K562 (cell line): ENCODE measurements around the gene HMGN2. TPM values are rescaled to one million over a fixed set of nuclear protein-coding genes. Genes with fewer than 3 reads are reported as not detected.

Experiments used
- BDP1 ChIP-seq: IDR thresholded peaks from 3 replicates; pipeline ENCODE4 v1.6.1; 2011; ENCODE audit not compliant: insufficient read length, insufficient read depth
- CEBPB ChIP-seq: fragments of 450-650 bp; IDR thresholded peaks from 2 replicates; pipeline ENCODE4 v1.6.1; 2016; ENCODE audit warnings: missing genetic modification characterization, missing compliant biosample characterization
- ELK1 ChIP-seq: sonication (generic); formaldehyde crosslinking; IDR thresholded peaks from 2 replicates; pipeline ENCODE4 v1.8.1; 2022; ENCODE audit warnings: missing genetic modification reagents
- GMEB1 ChIP-seq: fragments of 250-450 bp; sonication (Bioruptor Pico); IDR thresholded peaks from 2 replicates; pipeline ENCODE4 v1.4.0; 2020; ENCODE audit warnings: mild to moderate bottlenecking
- HLTF ChIP-seq: fragments of 450-650 bp; IDR thresholded peaks from 2 replicates; pipeline ENCODE4 v1.6.1; 2016
- HMGN3 ChIP-seq: IDR thresholded peaks from 2 replicates; pipeline ENCODE4 v1.6.1; 2011; ENCODE audit warnings: borderline replicate concordance, low read depth, mild to moderate bottlenecking, mixed read lengths, low read length; ENCODE audit not compliant: insufficient read length; ENCODE audit errors: extremely low read depth
- MCM3 ChIP-seq: fragments of 450-650 bp; IDR thresholded peaks from 2 replicates; pipeline ENCODE4 v1.6.1; 2016
- MEIS2 ChIP-seq: fragments of 450-650 bp; IDR thresholded peaks from 2 replicates; pipeline ENCODE4 v1.6.1; 2014; ENCODE audit warnings: mild to moderate bottlenecking; ENCODE audit not compliant: partially characterized antibody
- NR2C2 ChIP-seq, 2 experiments: fragments of 200-800 bp in 1 of 2; sonication (Bioruptor generic) in 1 of 2; sonication (generic) in 1 of 2; formaldehyde crosslinking in 1 of 2; IDR thresholded peaks; 2 replicates each; pipeline versions ENCODE4 v1.6.1 to v1.8.0; 2016 to 2022; ENCODE audit warnings: mild to moderate bottlenecking in 1 of 2, missing compliant biosample characterization in 1 of 2, missing genetic modification characterization in 1 of 2, missing genetic modification reagents in 1 of 2
- POLR2H ChIP-seq: IDR thresholded peaks from 2 replicates; pipeline ENCODE4 v1.6.1; 2016; ENCODE audit warnings: missing genetic modification characterization, low read depth, mild to moderate bottlenecking, control low read depth, missing compliant biosample characterization, moderate library complexity
- SIX5 ChIP-seq, 2 experiments: IDR thresholded peaks; 2 replicates each; pipeline ENCODE4 v1.6.1; 2011; ENCODE audit warnings: low read length in 2 of 2, borderline replicate concordance in 1 of 2, low read depth in 1 of 2, mild to moderate bottlenecking in 1 of 2, moderate library complexity in 1 of 2; ENCODE audit not compliant: insufficient read depth in 1 of 2
- SMARCC2 ChIP-seq: fragments of 450-650 bp; IDR thresholded peaks from 2 replicates; pipeline ENCODE4 v1.6.1; 2017; ENCODE audit warnings: antibody characterized with exemption, moderate library complexity, mild to moderate bottlenecking, low read depth
- ZBTB17 ChIP-seq: fragments of 450-650 bp; formaldehyde crosslinking; IDR thresholded peaks from 2 replicates; pipeline ENCODE4 v1.4.0; 2020; ENCODE audit warnings: mild to moderate bottlenecking
- ZFP30 ChIP-seq: fragments of 250-450 bp; sonication (Bioruptor Pico); IDR thresholded peaks from 2 replicates; pipeline ENCODE4 v1.8.0; 2022; ENCODE audit warnings: moderate library complexity, mild to moderate bottlenecking, inconsistent platforms, borderline replicate concordance
- ZNF133 ChIP-seq: fragments of 250-450 bp; sonication (Bioruptor Pico); IDR thresholded peaks from 2 replicates; pipeline ENCODE4 v1.4.0; 2020; ENCODE audit warnings: mild to moderate bottlenecking
- ZNF398 ChIP-seq: fragments of 250-450 bp; sonication (Bioruptor Pico); IDR thresholded peaks from 2 replicates; pipeline ENCODE4 v1.8.0; 2021; ENCODE audit warnings: moderate library complexity, mild to moderate bottlenecking, inconsistent platforms
- ZNF445 ChIP-seq: fragments of 250-450 bp; sonication (Bioruptor Pico); IDR thresholded peaks from 2 replicates; pipeline ENCODE4 v1.4.0; 2020; ENCODE audit warnings: low read depth, mild to moderate bottlenecking, moderate library complexity
- ZNF609 ChIP-seq: sonication (generic); formaldehyde crosslinking; IDR thresholded peaks from 2 replicates; pipeline ENCODE4 v1.8.1; 2023; ENCODE audit warnings: missing genetic modification reagents, mild to moderate bottlenecking, borderline replicate concordance
- polyA plus RNA-seq, 8 experiments: library from polyadenylated mRNA; depleted of rRNA in 4 of 8; stranded (reverse) in 5 of 8; unstranded in 3 of 8; fragments of >200 nt; fragmentation: Nextera tagmentation in 2 of 8; fragmentation: Illumina TruSeq in 1 of 8; extraction: Ambion mirVana in 2 of 8; extraction: Trizol in 1 of 8; gene quantifications; 2 replicates each; pipeline versions ENCODE4 v1.2.1 to v1.2.3, GENCODE V29; 2011 to 2014; ENCODE audit warnings: inconsistent platforms in 1 of 8, missing spikeins in 1 of 8
- total RNA-seq, 7 experiments: library from RNA; depleted of rRNA in 6 of 7; stranded (reverse); fragments of >200 nt in 6 of 7; fragmentation: Illumina TruSeq in 2 of 7; extraction: Trizol in 2 of 7; gene quantifications; 2 replicates each; pipeline versions ENCODE4 v1.2.1 to v1.2.3, GENCODE V29; 2011 to 2021; ENCODE audit warnings: low replicate concordance in 1 of 7

The HMGN2 gene
- total and polyA plus RNA-seq, 9 of the 15 experiments (the other 6 are each of a cell fraction or from before 2014, with no cell fraction given) = 370 to 1,354 (median 965) TPM

- TF ChIP-seq SIX5 (IDR thresholded peaks at IDR 0.05; ENCODE audit: borderline replicate concordance in 1 of 2, insufficient read depth in 1 of 2, low read depth in 1 of 2, low read length in 2 of 2) (no peak), CEBPB (no peak), MEIS2 (no peak), POLR2H (tag) (peak; percentile 95), MCM3 (no peak), HLTF (no peak), SMARCC2 (no peak), ELK1 (CRISPR knock-in tag) (no peak), ZFP30 (CRISPR knock-in tag) (no peak), ZNF609 (CRISPR knock-in tag) (no peak), ZNF133 (CRISPR knock-in tag) (no peak), ZNF398 (CRISPR knock-in tag) (no peak), NR2C2 (CRISPR knock-in tag; IDR thresholded peaks at IDR 0.05) (peak; percentile 67; the same call in 1 of the 2 replicates), NR2C2 (tag; IDR thresholded peaks at IDR 0.05) (peak; percentile 73; the same call in 1 of the 2 replicates), ZBTB17 (CRISPR knock-in tag) (no peak), BDP1 (no peak), HMGN3 (no peak), GMEB1 (CRISPR knock-in tag) (no peak; the same call in 1 of the 2 replicates), ZNF445 (no peak)
These were observed at the start of gene HMGN2 (continued) for GRCh38 chr1:26472320-26472900.
